ENCODE measurements around the gene PWP2. TPM values are rescaled to one million over a fixed set of nuclear protein-coding genes. Genes with fewer than 3 reads are reported as not detected.
"Not testable (repeated sequence)": the region's sequence is repeated elsewhere in the genome, so short reads cannot be mapped to it uniquely, and the experiment has no call there.

PWP2 gene
- total RNA-seq, 1 experiment from 2014 or later, result 10.1 TPM

- TF ChIP-seq, protein P1, sequence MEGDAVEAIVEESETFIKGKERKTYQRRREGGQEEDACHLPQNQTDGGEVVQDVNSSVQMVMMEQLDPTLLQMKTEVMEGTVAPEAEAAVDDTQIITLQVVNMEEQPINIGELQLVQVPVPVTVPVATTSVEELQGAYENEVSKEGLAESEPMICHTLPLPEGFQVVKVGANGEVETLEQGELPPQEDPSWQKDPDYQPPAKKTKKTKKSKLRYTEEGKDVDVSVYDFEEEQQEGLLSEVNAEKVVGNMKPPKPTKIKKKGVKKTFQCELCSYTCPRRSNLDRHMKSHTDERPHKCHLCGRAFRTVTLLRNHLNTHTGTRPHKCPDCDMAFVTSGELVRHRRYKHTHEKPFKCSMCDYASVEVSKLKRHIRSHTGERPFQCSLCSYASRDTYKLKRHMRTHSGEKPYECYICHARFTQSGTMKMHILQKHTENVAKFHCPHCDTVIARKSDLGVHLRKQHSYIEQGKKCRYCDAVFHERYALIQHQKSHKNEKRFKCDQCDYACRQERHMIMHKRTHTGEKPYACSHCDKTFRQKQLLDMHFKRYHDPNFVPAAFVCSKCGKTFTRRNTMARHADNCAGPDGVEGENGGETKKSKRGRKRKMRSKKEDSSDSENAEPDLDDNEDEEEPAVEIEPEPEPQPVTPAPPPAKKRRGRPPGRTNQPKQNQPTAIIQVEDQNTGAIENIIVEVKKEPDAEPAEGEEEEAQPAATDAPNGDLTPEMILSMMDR (conservative IDR thresholded peaks at IDR 0.05; ENCODE audit: low read depth, low read length), result no peak
- TF ChIP-seq EZH2 (IDR thresholded peaks at IDR 0.05; ENCODE audit: borderline replicate concordance, low read depth, low read length, poor library complexity, severe bottlenecking), result no peak
- Histone ChIP-seq H3K9me3 (ENCODE audit: low read depth, low read length, poor library complexity, severe bottlenecking) (no peaks in the 10 kb centered on the region), H3K4me3 (ENCODE audit: low read depth, low read length, poor library complexity, severe bottlenecking) (no peak overlapping the region), H3K27ac (ENCODE audit: low read depth, low read length, poor library complexity, severe bottlenecking) (no peak overlapping the region), H3K27me3 (replicated peaks; ENCODE audit: insufficient read depth, low read depth, low read length, poor library complexity) (no peaks in the 10 kb centered on the region), H3K4me1 (ENCODE audit: insufficient read depth, low read length, poor library complexity, severe bottlenecking) (no peaks in the 10 kb centered on the region), H3K36me3 (ENCODE audit: insufficient read depth, low read length, poor library complexity, severe bottlenecking) (peaks cover 27% of the 10 kb centered on the region)
- no TSS peak for BruUV-seq (replicated peaks)
- CTCF ChIA-PET, result no interaction called here
- no peak for DNase-seq (ENCODE audit: low spot score)
- POLR2A ChIA-PET (ENCODE audit: low non-redundant PET), result no interaction called here
- intact Hi-C loops (cut with micrococcal nuclease; ENCODE audit: unreplicated experiment), result no loop called here
Measured at GRCh38 chr21:44094832-44095231, 12.4 kb upstream of the PWP2 start.

GRCh38 chr21:44098507-44098906 lies 8.7 kb upstream of the PWP2 start:
- H3K27ac ChIP-seq (ENCODE audit: low read depth, low read length, poor library complexity, severe bottlenecking); H3K27me3 ChIP-seq (replicated peaks; ENCODE audit: insufficient read depth, low read depth, low read length, poor library complexity); DNase-seq (ENCODE audit: low spot score); POLR2A ChIA-PET (ENCODE audit: low non-redundant PET); BruUV-seq (replicated peaks); H3K9me3 ChIP-seq (ENCODE audit: low read depth, low read length, poor library complexity, severe bottlenecking); H3K36me3 ChIP-seq (ENCODE audit: insufficient read depth, low read length, poor library complexity, severe bottlenecking); H3K4me3 ChIP-seq (ENCODE audit: low read depth, low read length, poor library complexity, severe bottlenecking); intact Hi-C loops (cut with micrococcal nuclease; ENCODE audit: unreplicated experiment); H3K4me1 ChIP-seq (ENCODE audit: insufficient read depth, low read length, poor library complexity, severe bottlenecking); CTCF ChIA-PET: not testable (repeated sequence)

DNA sequence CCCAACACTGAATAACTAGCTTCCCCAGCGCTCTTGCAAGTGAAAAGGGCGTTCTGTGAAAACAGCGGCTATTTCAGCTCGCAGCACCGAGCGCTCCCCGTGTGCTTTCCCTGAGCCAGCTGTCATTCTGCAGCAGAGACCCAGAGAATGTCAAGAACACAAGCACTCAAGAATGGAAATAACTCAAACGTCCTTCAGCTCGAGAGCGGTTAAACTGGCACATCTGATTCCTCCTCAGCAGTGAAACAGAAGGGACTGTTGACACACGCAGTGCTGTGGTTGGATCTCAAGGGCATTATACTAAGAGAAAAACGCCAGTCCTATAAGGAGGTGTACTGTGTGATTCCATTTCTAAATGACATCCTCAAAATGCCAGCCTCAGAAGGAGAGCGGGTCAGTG lies 8.2 kb upstream of the PWP2 start:
- H3K4me3 ChIP-seq (ENCODE audit: low read depth, low read length, poor library complexity, severe bottlenecking); DNase-seq (ENCODE audit: low spot score); H3K36me3 ChIP-seq (ENCODE audit: insufficient read depth, low read length, poor library complexity, severe bottlenecking); CTCF ChIA-PET; POLR2A ChIA-PET (ENCODE audit: low non-redundant PET); BruUV-seq (replicated peaks); H3K9me3 ChIP-seq (ENCODE audit: low read depth, low read length, poor library complexity, severe bottlenecking); intact Hi-C loops (cut with micrococcal nuclease; ENCODE audit: unreplicated experiment); H3K27me3 ChIP-seq (replicated peaks; ENCODE audit: insufficient read depth, low read depth, low read length, poor library complexity); H3K27ac ChIP-seq (ENCODE audit: low read depth, low read length, poor library complexity, severe bottlenecking); H3K4me1 ChIP-seq (ENCODE audit: insufficient read depth, low read length, poor library complexity, severe bottlenecking): not testable (repeated sequence)

GRCh38 chr21:44107589-44107988 lies 390 bp downstream of the PWP2 start:
- H3K27ac ChIP-seq (ENCODE audit: low read depth, low read length, poor library complexity, severe bottlenecking); BruUV-seq (replicated peaks); DNase-seq (ENCODE audit: low spot score); H3K27me3 ChIP-seq (replicated peaks; ENCODE audit: insufficient read depth, low read depth, low read length, poor library complexity); H3K36me3 ChIP-seq (ENCODE audit: insufficient read depth, low read length, poor library complexity, severe bottlenecking); H3K9me3 ChIP-seq (ENCODE audit: low read depth, low read length, poor library complexity, severe bottlenecking); H3K4me1 ChIP-seq (ENCODE audit: insufficient read depth, low read length, poor library complexity, severe bottlenecking); CTCF ChIA-PET; intact Hi-C loops (cut with micrococcal nuclease; ENCODE audit: unreplicated experiment); POLR2A ChIA-PET (ENCODE audit: low non-redundant PET): not testable (repeated sequence)
- H3K4me3 ChIP-seq (ENCODE audit: low read depth, low read length, poor library complexity, severe bottlenecking), result peak overlapping the region; percentile 28

- H3K36me3 ChIP-seq (ENCODE audit: insufficient read depth, low read length, poor library complexity, severe bottlenecking); DNase-seq (ENCODE audit: low spot score); H3K27me3 ChIP-seq (replicated peaks; ENCODE audit: insufficient read depth, low read depth, low read length, poor library complexity); H3K9me3 ChIP-seq (ENCODE audit: low read depth, low read length, poor library complexity, severe bottlenecking); POLR2A ChIA-PET (ENCODE audit: low non-redundant PET); CTCF ChIA-PET; BruUV-seq (replicated peaks); H3K4me3 ChIP-seq (ENCODE audit: low read depth, low read length, poor library complexity, severe bottlenecking); H3K4me1 ChIP-seq (ENCODE audit: insufficient read depth, low read length, poor library complexity, severe bottlenecking); H3K27ac ChIP-seq (ENCODE audit: low read depth, low read length, poor library complexity, severe bottlenecking); intact Hi-C loops (cut with micrococcal nuclease; ENCODE audit: unreplicated experiment): not testable (repeated sequence)
Measured at GRCh38 chr21:44113702-44114371, 6.6 kb downstream of the PWP2 start.

DNA sequence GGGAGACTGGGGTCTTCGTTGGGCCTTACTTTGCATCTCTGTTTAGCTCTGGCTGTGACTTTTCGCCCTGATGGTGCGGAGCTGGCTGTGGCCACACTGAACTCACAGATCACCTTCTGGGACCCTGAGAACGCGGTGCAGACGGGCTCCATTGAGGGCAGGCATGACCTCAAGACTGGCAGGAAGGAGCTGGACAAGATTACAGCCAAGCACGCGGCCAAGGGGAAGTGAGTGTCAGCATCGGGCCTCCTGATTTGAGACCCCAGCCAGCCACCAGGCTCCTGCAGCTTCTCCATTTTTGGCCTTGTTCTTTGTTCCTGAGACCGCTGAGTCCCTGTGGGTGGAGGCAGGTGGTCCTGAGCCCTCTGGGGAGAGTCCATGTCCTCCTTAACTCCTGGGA lies 14.9 kb downstream of the PWP2 start:
- DNase-seq (ENCODE audit: low spot score); intact Hi-C loops (cut with micrococcal nuclease; ENCODE audit: unreplicated experiment); H3K9me3 ChIP-seq (ENCODE audit: low read depth, low read length, poor library complexity, severe bottlenecking); H3K4me3 ChIP-seq (ENCODE audit: low read depth, low read length, poor library complexity, severe bottlenecking); CTCF ChIA-PET; H3K27me3 ChIP-seq (replicated peaks; ENCODE audit: insufficient read depth, low read depth, low read length, poor library complexity); H3K27ac ChIP-seq (ENCODE audit: low read depth, low read length, poor library complexity, severe bottlenecking); POLR2A ChIA-PET (ENCODE audit: low non-redundant PET); BruUV-seq (replicated peaks); H3K4me1 ChIP-seq (ENCODE audit: insufficient read depth, low read length, poor library complexity, severe bottlenecking); H3K36me3 ChIP-seq (ENCODE audit: insufficient read depth, low read length, poor library complexity, severe bottlenecking): not testable (repeated sequence)

DNA sequence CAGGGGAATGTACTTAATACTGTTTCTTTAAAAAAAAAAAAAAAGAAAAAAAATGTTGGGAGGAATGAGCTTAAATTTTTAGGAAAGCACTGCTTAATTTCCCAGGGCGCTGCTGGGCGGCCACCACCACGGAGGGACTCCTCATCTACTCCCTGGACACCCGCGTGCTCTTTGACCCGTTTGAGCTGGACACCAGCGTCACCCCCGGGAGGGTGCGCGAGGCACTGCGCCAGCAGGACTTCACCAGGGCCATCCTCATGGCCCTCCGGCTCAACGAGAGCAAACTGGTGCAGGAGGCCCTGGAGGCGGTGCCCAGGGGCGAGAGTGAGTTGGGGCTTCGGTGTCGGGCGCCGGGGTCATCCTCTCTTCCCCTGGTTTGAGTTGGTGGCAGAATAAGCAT lies 20.6 kb downstream of the PWP2 start:
- H3K27me3 ChIP-seq (replicated peaks; ENCODE audit: insufficient read depth, low read depth, low read length, poor library complexity); H3K9me3 ChIP-seq (ENCODE audit: low read depth, low read length, poor library complexity, severe bottlenecking); H3K4me1 ChIP-seq (ENCODE audit: insufficient read depth, low read length, poor library complexity, severe bottlenecking); POLR2A ChIA-PET (ENCODE audit: low non-redundant PET); intact Hi-C loops (cut with micrococcal nuclease; ENCODE audit: unreplicated experiment); DNase-seq (ENCODE audit: low spot score); H3K27ac ChIP-seq (ENCODE audit: low read depth, low read length, poor library complexity, severe bottlenecking); H3K4me3 ChIP-seq (ENCODE audit: low read depth, low read length, poor library complexity, severe bottlenecking); BruUV-seq (replicated peaks); CTCF ChIA-PET; H3K36me3 ChIP-seq (ENCODE audit: insufficient read depth, low read length, poor library complexity, severe bottlenecking): not testable (repeated sequence)
